OCI-LY7 (cell line): ENCODE data around the gene GNMT. TPM values are rescaled to one million over a fixed set of nuclear protein-coding genes. Genes with fewer than 3 reads are reported as not detected.

ENCODE experiments used
- BruUV-seq: library from RNA; stranded (reverse); fragments of 400-500 nt; replicated peaks from 2 replicates; lab custom pipeline; 2021; lab: Mats Ljungman, UMichigan
- CTCF ChIA-PET: fragments of 300-600 bp; sonication (Branson Sonifier 250); formaldehyde crosslinking; loops from one replicate; lab custom pipeline; 2022; ENCODE audit warnings: antibody characterized with exemption; ENCODE audit not compliant: unreplicated experiment; lab: Charles Lee
- POLR2A ChIA-PET: fragments of 300-600 bp; sonication (Branson Sonifier 250); formaldehyde crosslinking; loops from one replicate; lab custom pipeline; 2022; ENCODE audit warnings: antibody characterized with exemption; lab: Charles Lee
- DNase-seq: peaks from one replicate; pipeline ENCODE4 v3.0.0-alpha.2; 2015; ENCODE audit warnings: low spot score
- H2AFZ ChIP-seq: fragments of 200-600 bp; sonication (generic), shearing (Covaris generic); 2 replicates; pipeline ENCODE4 v1.6.1; 2014; ENCODE audit warnings: mild to moderate bottlenecking, antibody characterized with exemption, low read length, moderate library complexity
- H3K27ac ChIP-seq: fragments of 200-600 bp; sonication (generic); 2 replicates; pipeline ENCODE4 v1.5.1; 2014; ENCODE audit warnings: mixed run types, low read depth, mild to moderate bottlenecking, moderate library complexity, low read length, inconsistent platforms; ENCODE audit not compliant: poor library complexity, severe bottlenecking
- H3K36me3 ChIP-seq: fragments of 200-600 bp; sonication (generic); 2 replicates; pipeline ENCODE4 v1.6.1; 2014; ENCODE audit warnings: mild to moderate bottlenecking, antibody characterized with exemption, low read length, moderate library complexity, mixed read lengths; ENCODE audit not compliant: insufficient read depth
- H3K4me1 ChIP-seq: fragments of 200-600 bp; sonication (generic); 2 replicates; pipeline ENCODE4 v1.5.1; 2014; ENCODE audit warnings: mild to moderate bottlenecking, low read length; ENCODE audit not compliant: insufficient read depth, poor library complexity, severe bottlenecking
- H3K4me2 ChIP-seq: fragments of 200-600 bp; sonication (generic); 2 replicates; pipeline ENCODE4 v1.6.1; 2014; ENCODE audit warnings: mild to moderate bottlenecking, low read length
- H3K4me3 ChIP-seq: fragments of 200-600 bp; sonication (generic); 2 replicates; pipeline ENCODE4 v1.5.1; 2014; ENCODE audit warnings: mild to moderate bottlenecking, low read depth, low read length; ENCODE audit not compliant: poor library complexity, severe bottlenecking
- H3K79me2 ChIP-seq: fragments of 200-600 bp; sonication (generic); 2 replicates; pipeline ENCODE4 v1.6.1; 2016; ENCODE audit warnings: low read depth, mild to moderate bottlenecking, low read length, moderate library complexity, mixed read lengths; ENCODE audit not compliant: insufficient read depth
- H3K9me2 ChIP-seq: fragments of 200-600 bp; sonication (generic); 2 replicates; pipeline ENCODE4 v1.6.1; 2016; ENCODE audit warnings: mild to moderate bottlenecking, low read length, mixed read lengths; ENCODE audit not compliant: insufficient read depth
- H3K9me3 ChIP-seq: fragments of 200-600 bp; sonication (generic); 2 replicates; pipeline ENCODE4 v1.6.1; 2014; ENCODE audit warnings: mild to moderate bottlenecking, mixed run types, low read length, mixed read lengths
- H4K20me1 ChIP-seq: fragments of 200-600 bp; sonication (generic); 2 replicates; pipeline ENCODE4 v1.6.1; 2014; ENCODE audit warnings: mild to moderate bottlenecking, antibody characterized with exemption, low read length, moderate library complexity, mixed read lengths; ENCODE audit not compliant: insufficient read depth
- CTCF ChIP-seq: fragments of 200-600 bp; sonication (generic); conservative IDR thresholded peaks from 2 replicates; pipeline ENCODE4 v1.5.1; 2014; ENCODE audit warnings: mild to moderate bottlenecking, antibody characterized with exemption, low read length, moderate library complexity, mixed read lengths
- EZH2phosphoT487 ChIP-seq: fragments of 200-600 bp; sonication (generic); IDR thresholded peaks from 2 replicates; pipeline ENCODE4 v1.6.1; 2018; ENCODE audit warnings: low read depth, borderline replicate concordance, mild to moderate bottlenecking, mixed run types, antibody characterized with exemption, low read length, moderate library complexity, mixed read lengths
- intact Hi-C: fragments of 100-400 bp; cut with micrococcal nuclease; formaldehyde crosslinking; loops from one replicate; pipeline ENCODE4 v1.10.0; 2022; ENCODE audit not compliant: unreplicated experiment
- total RNA-seq, 2 experiments: library from RNA; depleted of rRNA in 1 of 2; stranded (reverse); fragments of >200 nt in 1 of 2; shearing (Covaris generic) in 1 of 2; gene quantifications; 2 replicates each; pipeline ENCODE4 v1.2.3, GENCODE V29; 2014 to 2022

GNMT gene
- total RNA-seq, 2 experiments from 2014 or later = 1.7 TPM

- CTCF ChIA-PET = no interaction called here
- H3K79me2 ChIP-seq = peaks cover 11% of the 10 kb centered on the region
These were observed 48.6 kb downstream of the GNMT start for GRCh38 chr6:43009124-43009523.

GRCh38 chr6:43011207-43011606 lies 50.7 kb downstream of the GNMT start:
- BruUV-seq = no TSS peak
- intact Hi-C loops = no loop called here
- H4K20me1 ChIP-seq = no peaks in the 10 kb centered on the region
- no peak for TF ChIP-seq EZH2phosphoT487
- TF ChIP-seq CTCF = 0 out of 2 replicates have a peak, but pooled peaks have one; percentile 30
- no peaks in the 10 kb centered on the region for H3K9me2 ChIP-seq
- POLR2A ChIA-PET = interaction anchor here (0.6 kb wide), 1 partner anchor 374 kb away, joined by 3 read pairs; no protein-coding TSS in a partner anchor
- CTCF ChIA-PET = no interaction called here
- H3K9me3 ChIP-seq = no peaks in the 10 kb centered on the region
- H2AFZ ChIP-seq = no peak overlapping the region
- H3K4me1 ChIP-seq = peaks cover 31% of the 10 kb centered on the region
- no peak for DNase-seq
- H3K4me2 ChIP-seq = no peak overlapping the region; the same call in 1 of the 2 replicates
- no peak overlapping the region for H3K4me3 ChIP-seq
- H3K79me2 ChIP-seq = peaks cover 27% of the 10 kb centered on the region
- no peak overlapping the region for H3K27ac ChIP-seq
- H3K36me3 ChIP-seq = peaks cover 56% of the 10 kb centered on the region; the same call in 1 of the 2 replicates

More at GRCh38 chr6:43009124-43009523, 48.6 kb downstream of the GNMT start:
- Histone ChIP-seq H4K20me1 (no peaks in the 10 kb centered on the region), H3K9me2 (no peaks in the 10 kb centered on the region), H3K4me2 (no peak overlapping the region), H3K4me3 (no peak overlapping the region), H3K27ac (no peak overlapping the region), H3K9me3 (no peaks in the 10 kb centered on the region), H3K36me3 (peaks cover 61% of the 10 kb centered on the region; the same call in 1 of the 2 replicates), H3K4me1 (peaks cover 19% of the 10 kb centered on the region), H2AFZ (no peak overlapping the region)
- intact Hi-C loops = loop anchor here (1.0 kb wide), 2 partner anchors 108 to 134 kb away; no protein-coding TSS in a partner anchor
- DNase-seq = peak; percentile 74
- POLR2A ChIA-PET = interaction anchor here (0.5 to 0.6 kb wide), 2 partner anchors 133 to 1530 kb away, joined by 3 read pairs; no protein-coding TSS in a partner anchor
- BruUV-seq = no TSS peak
- TF ChIP-seq EZH2phosphoT487 (no peak), CTCF (peak; percentile 88)

- ChIA-PET POLR2A (interaction anchor here (0.9 to 1.4 kb wide), 2 partner anchors 24 to 84 kb away, joined by 3 read pairs; no protein-coding TSS in a partner anchor), CTCF (no interaction called here)
- Histone ChIP-seq H2AFZ (no peak overlapping the region), H3K4me1 (peaks cover 35% of the 10 kb centered on the region), H3K9me3 (no peaks in the 10 kb centered on the region), H3K9me2 (no peaks in the 10 kb centered on the region), H4K20me1 (no peaks in the 10 kb centered on the region), H3K79me2 (peaks cover 30% of the 10 kb centered on the region), H3K27ac (no peak overlapping the region), H3K4me2 (peak overlapping the region; percentile 99), H3K36me3 (peaks cover 51% of the 10 kb centered on the region; the same call in 1 of the 2 replicates), H3K4me3 (peak overlapping the region; percentile 86)
- DNase-seq = no peak
- intact Hi-C loops = no loop called here
- BruUV-seq = no TSS peak
- no peak for TF ChIP-seq EZH2phosphoT487
- no peak for TF ChIP-seq CTCF
These were observed 51.8 kb downstream of the GNMT start for GRCh38 chr6:43012364-43012763.
